Measurements from ENCODE around the gene AR.

AR gene

GRCh38 chrX:67725471-67725870 lies 181.7 kb downstream of the AR start:
- DNase-seq (ENCODE audit: low read depth), result no peak

- DNase-seq (ENCODE audit: low read depth), result no peak
Measured at GRCh38 chrX:67726018-67726417, 182.2 kb downstream of the AR start.

- DNase-seq (ENCODE audit: low read depth), result no peak
Measured at GRCh38 chrX:67727576-67727975, 183.8 kb downstream of the AR start.

GRCh38 chrX:67730296-67730695 lies 186.5 kb downstream of the AR start:
- DNase-seq (ENCODE audit: low read depth), result no peak

- DNase-seq (ENCODE audit: low read depth), result no peak
Measured at GRCh38 chrX:67731061-67731460, 187.2 kb downstream of the AR start.

GRCh38 chrX:67732864-67733263 lies 189.0 kb downstream of the AR start:
- DNase-seq (ENCODE audit: low read depth), result no peak

GRCh38 chrX:67734111-67734753 lies 190.4 kb downstream of the AR start:
- no peak for DNase-seq (ENCODE audit: low read depth)

GRCh38 chrX:67749536-67749935 lies 205.7 kb downstream of the AR start:
- DNase-seq (ENCODE audit: low read depth), result no peak

GRCh38 chrX:67750694-67751093 lies 206.9 kb downstream of the AR start:
- DNase-seq (ENCODE audit: low read depth), result no peak

- DNase-seq (ENCODE audit: low read depth), result no peak
Measured at GRCh38 chrX:67759018-67759417, 215.2 kb downstream of the AR start.

- no peak for DNase-seq (ENCODE audit: low read depth)
Measured at GRCh38 chrX:67777148-67777547, 233.3 kb downstream of the AR start.

GRCh38 chrX:67779099-67779498 lies 235.3 kb downstream of the AR start:
- no peak for DNase-seq (ENCODE audit: low read depth)

Data from stromal cell of bone marrow (primary cell).